DMS79 (cell line): ENCODE measurements around the gene TDP2.
A peak's percentile ranks its signal among the peaks of the same experiment; 100 is the strongest.
"Not testable (repeated sequence)": the region's sequence is repeated elsewhere in the genome, so short reads cannot be mapped to it uniquely, and the experiment has no call there.

Experiments used
- DNase-seq: peaks from one replicate; lab custom pipeline; 2025; lab: John Stamatoyannopoulos, UW

TDP2 gene

DNA sequence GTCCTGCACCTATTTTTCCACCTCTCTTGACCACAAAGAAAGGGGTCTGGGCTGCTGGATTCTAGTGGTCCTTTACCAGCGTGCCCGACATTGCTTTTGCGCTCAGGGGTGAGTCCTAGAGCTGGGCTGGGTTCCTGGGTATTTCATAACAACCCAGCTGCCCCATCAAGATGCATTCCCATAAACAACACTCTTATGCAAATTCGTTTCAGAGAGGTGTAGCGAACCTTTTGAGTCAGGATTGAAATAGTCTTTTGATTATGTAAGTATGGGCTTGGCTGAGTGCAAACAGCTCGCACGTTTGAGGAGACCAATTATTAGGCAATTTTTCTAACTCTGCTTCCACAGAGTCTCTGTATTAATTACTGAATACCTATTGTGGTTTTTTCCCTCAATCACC is 13.9 kb upstream of the TDP2 start:
- DNase-seq = no peak

DNA sequence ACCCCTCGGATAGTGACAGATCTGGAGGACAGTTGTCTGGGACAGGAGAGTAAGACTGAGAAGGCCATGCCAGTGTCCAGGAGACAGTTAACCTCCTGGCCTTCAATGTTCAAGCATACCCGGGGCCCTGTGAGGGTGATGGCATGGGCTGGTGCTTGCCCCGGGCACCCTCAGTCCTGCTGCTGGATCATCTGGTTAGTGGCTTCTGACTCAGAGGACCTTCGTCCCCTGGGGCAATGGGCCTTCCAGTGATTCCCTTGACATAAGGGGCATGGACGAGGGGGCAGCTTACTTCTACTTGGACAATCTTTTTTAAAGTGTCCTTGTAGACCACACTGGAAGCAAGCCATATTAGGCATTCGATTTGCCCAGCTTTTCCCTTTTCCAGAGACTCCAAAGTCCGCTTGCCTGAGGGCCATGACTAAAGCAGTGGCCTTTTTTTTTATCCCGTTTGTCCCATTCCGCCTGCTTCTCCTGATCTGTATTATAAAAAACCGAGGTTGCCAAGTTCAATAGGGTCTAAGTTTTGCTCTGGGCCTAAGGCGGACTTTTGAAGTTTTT is 12.2 kb upstream of the TDP2 start:
- not testable (repeated sequence) for DNase-seq

DNA sequence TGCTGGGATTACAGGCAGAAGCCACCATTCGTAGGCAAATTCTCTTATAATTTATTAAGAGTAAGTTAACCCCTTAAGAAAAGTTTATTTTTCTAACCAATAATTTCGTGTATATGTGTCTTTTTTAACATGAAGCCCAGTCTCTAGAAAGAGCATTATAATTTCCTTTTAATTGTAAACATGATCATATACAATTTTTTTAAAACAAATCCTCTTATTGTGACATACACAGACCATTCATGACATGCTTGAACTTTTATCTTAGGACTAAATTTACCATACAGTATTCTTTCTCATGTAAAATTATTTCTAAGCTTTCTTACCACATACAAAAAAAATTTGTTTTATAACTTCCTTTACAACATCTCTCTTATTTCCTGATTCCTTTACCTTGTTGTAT is 6.9 kb upstream of the TDP2 start:
- no peak for DNase-seq

DNA sequence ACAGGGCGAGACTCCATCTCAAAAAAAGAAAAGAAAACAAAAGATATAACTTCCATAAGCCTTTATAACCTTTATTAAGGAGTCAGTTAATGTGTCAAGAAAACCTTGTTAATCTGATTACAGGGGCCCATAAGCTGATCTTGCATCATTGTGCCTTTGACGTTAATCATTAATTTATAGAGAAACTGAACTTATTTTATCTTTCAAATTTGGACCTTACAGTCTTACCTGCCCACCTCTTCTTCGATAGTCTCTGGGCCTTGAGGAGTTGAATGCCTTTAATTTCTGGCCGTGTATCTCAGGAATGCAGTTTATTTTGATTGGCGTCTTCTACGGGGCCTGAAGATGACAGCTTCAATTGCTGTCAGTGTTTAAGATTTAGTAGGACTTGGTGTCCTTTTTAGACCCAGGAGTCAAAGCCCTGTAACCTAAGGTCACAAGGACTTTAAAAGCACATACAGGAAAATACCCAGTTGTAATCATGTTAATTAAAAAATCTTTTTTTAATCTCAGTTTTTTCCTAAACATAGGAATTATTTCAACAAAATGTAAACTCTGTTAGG is 6.0 kb upstream of the TDP2 start:
- DNase-seq = no peak

DNA sequence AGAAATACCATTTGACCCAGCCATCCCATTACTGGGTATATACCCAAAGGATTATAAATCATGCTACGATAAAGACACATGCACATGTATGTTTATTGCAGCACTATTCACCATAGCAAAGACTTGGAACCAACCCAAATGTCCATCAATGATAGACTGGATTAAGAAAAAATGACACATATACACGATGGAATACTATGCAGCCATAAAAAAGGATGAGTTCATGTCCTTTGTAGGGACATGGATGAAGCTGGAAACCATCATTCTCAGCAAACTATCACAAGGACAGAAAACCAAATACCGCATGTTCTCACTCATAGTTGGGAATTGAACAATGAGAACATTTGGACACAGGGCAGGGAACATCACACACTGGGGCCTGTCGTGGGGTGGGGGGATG is 4.4 kb upstream of the TDP2 start:
- DNase-seq = not testable (repeated sequence)

DNA sequence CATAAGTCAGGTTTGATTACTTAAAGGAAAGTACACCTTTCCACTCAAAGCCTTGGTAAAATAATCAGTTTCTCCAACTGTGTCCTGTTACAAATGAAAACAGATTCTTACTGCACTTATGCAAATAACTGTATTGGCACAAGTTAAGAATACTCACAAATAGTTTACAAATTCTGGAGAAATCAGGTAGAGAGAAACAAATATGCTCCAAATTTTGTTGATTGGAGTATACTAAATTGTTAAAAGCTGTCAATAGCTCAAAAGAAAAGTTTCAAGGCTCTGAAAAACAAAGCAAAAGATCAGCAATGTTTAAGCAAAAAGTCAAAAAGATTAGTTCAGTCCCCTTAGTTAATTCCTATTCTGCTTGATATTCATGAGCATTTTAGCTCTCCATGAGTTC is 3.8 kb upstream of the TDP2 start:
- not testable (repeated sequence) for DNase-seq

DNA sequence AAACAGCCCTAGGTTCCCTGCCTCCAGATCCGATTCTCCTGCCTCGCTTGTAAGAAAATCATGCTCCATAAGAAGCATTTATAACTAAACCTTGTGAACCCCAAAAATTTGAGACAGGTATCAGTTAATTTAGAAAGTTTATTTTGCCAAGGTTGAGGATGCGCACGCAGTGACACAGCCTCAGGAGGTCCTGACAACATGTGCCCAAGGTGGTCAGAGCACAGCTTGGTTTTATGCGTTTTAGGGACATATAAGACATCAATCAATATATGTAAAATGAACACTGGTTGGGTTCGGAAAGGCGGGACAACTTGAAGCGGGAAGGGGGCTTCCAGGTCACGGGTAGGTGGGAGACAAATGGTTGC is 2.3 kb upstream of the TDP2 start:
- DNase-seq = no peak

DNA sequence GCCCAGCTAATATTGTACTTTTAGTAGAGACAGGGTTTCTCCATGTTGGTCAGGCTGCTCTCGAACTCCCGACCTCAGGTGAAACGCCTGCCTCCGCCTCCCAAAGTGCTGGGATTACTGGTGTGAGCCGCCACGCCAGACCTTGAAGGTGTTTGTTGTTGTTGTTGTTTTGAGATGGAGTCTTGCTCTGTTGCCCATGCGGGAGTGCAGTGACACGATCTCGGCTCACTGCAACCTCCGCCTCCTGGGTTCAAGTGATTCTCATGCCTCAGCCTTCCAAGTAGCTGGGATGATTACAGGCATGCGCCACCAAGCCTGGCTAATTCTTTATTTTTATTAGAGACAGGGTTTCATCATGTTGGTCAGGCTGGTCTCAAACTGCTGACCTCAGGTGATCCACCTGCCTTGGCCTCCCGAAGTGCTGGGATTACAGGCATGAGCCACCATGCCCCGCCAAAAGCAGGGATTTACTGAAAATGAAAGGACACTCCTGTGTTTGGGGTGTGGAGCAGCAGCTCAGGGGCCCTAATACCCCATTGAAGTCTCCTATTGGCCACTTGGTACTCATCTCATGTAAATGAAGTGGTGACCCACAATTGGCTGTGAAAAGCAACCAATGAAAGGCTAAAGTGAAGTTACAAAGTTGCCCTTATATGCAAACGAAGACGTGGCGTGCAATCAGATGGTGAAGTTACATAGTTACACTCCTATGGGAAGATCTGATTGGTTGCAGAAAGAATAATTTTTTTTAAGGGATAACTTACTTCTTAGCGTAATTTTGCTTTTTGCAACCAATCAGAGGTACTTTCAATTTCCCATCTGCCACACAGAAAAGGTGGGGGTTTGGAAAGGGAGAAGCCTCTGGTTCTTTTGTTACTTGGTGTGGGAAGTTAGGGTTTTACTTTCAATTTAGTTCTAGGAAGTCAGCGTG is 1.6 kb upstream of the TDP2 start:
- not testable (repeated sequence) for DNase-seq

DNA sequence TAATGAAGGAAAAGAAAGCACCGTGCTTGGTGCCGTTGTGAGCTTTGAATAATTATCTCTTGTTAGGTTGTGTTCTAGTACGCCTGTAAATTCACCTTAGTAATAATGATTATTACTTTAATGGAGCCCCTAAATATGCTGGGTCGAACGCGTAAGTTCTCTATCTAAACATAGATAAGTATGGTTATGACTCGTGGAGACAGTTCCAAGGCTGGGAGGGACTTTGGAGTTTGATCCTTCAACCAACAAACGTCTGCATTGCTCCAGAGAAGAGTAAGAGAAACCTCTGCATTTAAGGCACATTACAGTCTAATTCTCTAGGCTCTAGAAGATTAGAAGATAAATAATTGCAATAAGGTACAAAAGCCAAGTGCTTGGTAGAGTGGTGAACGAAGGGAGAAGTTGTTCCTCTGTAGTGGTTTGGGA is 692 bp upstream of the TDP2 start:
- no peak for DNase-seq

DNA sequence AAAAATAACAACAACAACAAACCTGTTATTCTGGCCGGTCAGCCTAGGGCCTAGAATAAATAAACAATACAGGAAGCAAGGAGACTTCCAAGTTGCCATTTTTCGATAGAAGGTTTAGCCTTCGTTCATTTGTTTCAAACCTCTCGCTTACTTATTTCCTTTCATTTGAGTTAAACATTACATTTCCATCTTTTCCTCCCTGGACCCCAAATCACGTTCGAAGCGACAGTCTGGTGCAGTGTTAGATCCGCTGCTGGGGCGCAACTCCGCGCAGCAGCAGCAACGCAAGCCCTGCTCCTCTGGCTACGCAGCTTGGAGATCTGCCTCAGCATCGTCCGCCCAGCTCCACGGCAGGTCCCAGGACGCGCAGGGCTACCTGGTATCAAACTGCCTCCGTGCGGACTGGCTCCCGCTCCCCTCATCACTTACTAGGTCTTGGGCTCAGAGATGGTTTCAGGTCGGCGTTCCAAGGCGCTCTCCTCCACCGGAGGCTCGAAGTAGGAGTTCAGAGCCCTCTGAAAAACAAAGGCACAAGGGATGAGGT is 530 bp downstream of the TDP2 start:
- DNase-seq = peak; percentile 55

DNA sequence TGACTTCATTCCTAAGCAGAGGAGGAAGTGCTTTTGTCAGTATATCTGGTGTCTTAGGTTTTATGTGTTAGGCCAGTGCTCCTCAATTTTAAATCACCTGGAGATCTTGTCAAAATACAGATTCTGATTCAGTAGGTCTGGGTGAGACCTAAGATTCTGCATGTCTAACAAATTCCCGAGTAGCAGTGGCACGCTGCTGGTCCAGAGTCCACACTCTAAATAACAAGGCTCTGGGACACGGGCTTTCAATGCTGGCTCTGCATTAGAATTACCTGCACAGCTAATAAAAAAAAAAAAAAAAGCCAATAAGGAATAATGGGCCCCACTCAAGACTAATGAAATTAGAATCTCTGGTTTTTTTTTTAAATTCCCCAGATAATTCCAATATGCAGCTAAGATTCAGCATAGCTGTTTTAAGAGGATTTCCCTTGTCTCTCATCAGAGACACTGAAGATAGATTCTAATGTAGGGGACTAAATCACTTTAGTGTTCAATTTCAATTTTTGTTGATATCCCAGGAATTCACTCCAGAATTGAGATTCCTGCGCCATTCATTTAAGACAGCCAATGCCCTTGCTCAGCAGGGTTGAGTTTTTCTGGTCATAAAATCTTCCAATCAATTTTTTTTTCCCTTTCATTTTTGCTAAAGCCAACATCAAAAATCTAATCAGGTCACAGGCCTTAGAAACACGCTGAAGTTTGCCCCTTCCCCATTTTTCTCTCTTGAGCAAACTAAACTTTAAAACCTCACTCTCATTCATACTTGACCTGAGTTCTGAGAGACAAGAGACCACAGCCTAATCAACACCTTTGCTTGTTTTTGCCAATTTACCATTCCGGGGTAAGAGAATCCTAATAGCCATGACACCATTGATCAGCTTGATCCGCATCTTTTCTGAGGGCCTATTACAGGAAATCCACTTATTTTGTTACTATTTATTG is 2.4 kb downstream of the TDP2 start:
- DNase-seq = no peak

DNA sequence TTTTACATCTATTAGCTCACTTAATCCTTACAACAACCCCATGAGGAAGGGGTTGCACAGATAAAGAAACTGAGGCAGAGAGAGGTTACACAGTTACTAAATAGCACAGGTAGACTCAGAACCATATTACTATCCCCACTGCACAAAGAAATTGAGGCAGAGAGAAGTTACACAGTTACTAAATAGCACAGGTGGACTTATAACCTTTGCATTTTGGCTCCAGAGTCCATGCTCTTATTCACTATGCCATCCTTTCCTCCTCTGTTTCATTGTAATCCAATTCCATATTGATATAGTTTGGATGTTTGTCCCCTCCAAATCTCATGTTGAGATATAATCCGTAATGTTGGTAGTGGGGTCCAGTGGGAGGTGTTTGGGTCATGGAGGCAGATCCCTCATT is 3.5 kb downstream of the TDP2 start:
- no peak for DNase-seq

DNA sequence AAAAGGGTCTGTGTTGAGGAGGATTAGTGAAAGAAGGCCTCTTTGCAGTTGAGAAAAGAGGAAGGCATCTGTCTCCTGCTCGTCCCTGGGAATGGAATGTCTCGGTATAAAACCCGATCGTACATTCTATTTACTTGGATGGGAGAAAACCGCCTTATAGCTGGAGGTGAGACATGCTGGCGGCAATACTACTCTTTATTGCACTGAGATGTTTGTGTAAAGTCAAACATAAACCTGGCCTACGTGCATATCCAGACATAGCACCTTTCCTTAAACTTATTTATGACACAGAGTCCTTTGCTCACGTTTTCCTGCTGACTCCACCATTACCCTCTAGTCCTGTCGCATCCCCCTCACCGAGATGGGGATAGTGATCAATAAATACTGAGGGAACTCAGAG is 4.5 kb downstream of the TDP2 start:
- no peak for DNase-seq

DNA sequence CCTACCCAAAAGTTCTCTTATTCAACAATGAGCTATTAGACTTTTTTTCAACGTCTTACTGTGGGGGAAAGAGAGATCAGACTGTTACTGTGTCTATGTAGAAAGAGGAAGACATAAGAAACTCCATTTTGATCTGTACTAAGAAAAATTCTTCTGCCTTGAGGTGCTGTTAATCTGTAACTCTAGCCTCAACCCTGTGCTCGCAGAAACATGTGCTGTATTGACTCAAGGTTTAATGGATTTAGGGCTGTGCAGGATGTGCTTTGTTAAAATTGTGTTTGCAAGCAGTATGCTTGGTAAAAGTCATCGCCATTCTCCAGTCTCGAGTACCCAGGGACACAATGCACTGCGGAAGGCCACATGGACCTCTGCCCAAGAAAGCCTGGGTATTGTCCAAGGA is 4.9 kb downstream of the TDP2 start:
- not testable (repeated sequence) for DNase-seq

DNA sequence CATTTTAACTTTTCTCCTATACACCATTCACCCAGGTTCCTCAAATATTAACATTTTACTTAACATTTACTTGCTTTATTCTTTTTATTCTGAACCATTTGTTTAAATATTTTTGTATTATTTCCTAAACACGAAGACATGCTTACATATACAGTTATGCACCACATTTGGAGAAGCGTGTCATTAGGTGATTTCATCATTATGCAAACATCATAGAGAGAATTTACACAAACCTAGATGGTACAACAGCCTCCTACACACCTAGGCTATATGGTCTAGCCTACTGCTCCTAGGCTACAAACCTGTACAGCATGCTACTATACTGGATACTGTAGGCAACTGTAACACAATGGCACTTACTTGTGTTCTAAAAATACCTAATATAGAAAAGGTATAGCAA is 6.6 kb downstream of the TDP2 start:
- no peak for DNase-seq

DNA sequence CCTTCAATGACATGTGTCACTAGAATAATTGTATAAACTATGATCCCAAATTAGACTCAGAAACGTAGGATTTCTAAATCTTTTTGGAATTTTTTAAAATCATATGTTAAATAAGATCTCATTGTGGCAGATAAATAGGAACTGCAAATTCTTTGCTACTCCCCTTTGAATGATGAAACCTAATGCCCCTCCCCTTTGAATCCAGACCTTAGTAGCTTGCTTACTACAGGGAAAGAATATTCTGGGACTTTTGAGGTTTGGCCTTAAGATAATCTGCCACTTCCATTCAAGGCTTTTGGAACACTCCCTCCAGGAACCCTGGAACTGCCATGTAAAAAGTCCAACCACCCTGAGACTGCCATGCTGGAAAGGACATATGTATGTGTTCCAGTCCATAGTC is 7.1 kb downstream of the TDP2 start:
- no peak for DNase-seq

DNA sequence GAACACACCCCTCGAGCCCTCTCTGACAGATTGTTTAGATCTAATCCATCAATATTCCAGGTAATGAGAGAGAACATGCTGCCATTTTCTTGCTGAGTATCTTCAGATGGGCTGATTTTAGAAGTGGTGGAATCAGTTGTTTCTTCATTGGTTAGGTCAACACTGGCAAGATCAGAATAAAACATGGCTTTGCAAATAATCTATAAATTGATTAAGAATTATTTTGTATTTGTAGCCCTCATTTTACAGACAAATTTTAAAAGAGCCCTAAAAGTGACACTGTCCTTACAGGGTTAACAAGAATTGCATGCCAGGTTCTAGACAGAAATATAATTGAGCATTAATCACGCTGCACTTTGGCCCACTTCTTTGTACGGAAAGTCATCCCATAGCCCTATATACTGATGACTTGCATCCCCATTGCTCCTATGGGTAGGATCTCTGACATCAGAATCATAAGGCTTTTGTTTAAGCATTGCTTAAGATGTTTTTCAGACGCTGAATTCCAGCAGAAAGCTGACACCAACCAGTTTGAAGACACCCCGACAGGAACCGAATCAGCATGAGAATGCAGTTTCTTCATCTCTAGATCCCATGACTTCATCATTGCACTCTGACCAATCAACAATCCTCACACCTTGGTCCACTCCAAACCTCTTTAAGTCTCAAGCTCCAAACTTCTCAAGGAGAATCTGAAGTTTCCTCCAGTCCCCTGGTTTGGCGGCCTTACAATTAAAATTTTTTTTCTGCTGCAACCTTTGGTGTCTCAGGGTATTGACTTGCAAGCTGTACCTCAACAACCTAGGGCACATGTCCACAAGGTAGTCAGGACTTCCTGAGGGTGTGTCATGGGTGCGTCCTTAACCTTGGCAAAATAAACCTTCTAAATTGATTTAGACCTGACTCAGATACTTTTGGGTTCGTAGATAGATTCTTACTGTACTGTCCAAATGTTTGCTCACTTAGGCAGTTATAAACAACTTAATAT is 7.8 kb downstream of the TDP2 start:
- DNase-seq = no peak

DNA sequence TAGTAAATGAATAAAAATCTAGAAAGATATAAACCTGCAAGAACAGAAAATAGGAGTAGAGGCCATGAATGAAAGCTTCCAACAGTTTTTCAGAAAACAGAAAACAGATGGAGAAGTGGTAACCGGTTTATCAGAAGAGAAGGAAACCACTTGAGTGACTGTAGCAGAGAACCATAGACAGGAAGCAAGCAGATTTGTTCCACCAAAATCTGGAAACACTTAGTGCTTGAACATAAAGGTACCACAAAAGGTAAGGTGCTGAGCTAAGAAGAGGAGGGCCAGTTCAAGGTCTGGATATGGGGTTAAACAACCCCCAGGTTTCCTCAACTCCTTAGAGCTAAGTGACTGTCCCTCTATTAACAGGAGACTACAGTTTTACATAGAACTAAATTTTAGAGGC is 11.5 kb downstream of the TDP2 start:
- DNase-seq = no peak

DNA sequence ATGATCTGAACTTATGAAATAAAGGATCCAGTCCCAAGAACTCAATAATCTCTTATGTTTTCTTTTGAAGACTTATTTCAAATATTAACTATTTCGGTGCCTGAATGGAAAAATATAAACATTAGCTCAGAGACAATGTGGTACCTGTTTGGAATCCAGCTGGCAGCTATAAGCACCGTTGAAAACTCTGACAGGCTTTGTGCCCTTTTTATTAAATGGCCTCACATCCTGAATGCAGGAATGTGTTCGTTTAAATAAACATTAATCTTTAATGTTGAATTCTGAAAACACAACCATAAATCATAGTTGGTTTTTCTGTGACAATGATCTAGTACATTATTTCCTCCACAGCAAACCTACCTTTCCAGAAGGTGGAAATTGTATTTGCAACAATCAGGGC is 16.3 kb downstream of the TDP2 start:
- no peak for DNase-seq

DNA sequence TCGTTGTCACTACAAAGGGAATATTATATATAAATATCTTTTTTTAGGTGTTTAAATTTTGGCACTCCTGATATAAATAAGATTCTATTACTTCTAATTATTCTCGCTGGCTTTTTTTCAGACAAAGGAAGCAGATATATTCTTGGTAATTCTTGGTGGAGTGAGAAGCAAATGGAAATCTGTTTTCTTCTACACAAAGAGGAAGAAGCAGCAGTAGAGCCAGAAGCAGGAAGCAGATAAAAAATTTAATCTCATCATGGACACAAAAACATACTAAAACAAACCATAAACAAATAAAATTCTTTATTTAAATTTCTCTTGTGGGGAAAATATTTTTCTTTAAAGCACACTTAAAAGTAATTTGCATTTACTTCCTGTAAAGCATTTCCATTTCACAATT is 17.0 kb downstream of the TDP2 start:
- no peak for DNase-seq

DNA sequence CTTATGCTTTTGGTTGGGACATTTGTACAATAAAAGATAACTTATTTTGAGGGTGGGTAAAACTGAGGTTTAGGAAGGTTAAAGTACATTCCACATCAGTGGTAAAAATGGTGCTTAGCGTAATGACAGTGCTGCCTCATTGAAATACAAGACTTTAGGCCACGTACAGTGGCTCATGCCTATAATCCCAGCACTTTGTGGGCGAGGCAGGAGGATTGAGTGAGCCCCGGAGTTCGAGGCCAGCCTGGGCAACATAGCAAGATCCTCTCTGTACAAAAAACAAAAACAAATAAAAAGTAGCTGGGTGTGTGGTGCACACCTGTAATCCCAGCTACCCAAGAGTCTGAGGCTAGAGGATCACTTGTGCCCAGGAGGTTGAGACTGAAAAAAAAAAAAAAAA is 18.4 kb downstream of the TDP2 start:
- DNase-seq = no peak
